GM21723 (cell line): Measurements from ENCODE around the gene DNAJC4.

Source experiments
- ATAC-seq: cut with Tn5 transposase; IDR thresholded peaks from one replicate; pipeline ENCODE4 v1.9.1; 2021; ENCODE audit warnings: mild to moderate bottlenecking, moderate library complexity; ENCODE audit not compliant: unreplicated experiment

Gene DNAJC4

DNA sequence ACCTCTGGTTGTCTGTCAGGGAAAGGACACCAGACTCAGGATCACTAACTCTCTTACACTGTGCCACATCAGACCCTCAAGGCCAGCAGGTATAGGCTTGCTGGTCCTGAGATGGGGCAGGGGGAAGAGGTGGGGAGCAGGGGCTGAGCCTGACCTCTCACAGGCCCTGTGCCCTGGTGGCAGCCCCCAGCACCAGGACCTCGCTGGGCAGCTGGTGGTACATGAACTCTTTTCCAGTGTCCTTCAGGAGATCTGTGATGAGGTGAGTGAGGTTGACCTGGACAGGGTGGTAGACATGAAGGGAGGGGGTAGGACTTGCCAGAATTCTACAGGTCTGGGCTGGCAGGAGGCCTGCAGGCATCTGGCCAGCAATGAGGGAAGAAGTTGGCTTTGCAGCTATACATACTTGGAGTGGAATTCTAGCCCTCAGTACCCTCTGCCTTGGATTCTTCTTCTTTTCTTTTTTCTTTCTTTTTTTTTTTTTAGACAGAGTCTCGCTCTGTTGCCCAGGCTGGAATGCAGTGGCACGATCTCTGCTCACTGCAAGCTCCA lies 2.9 kb upstream of the DNAJC4 start:
- ATAC-seq: no peak

DNA sequence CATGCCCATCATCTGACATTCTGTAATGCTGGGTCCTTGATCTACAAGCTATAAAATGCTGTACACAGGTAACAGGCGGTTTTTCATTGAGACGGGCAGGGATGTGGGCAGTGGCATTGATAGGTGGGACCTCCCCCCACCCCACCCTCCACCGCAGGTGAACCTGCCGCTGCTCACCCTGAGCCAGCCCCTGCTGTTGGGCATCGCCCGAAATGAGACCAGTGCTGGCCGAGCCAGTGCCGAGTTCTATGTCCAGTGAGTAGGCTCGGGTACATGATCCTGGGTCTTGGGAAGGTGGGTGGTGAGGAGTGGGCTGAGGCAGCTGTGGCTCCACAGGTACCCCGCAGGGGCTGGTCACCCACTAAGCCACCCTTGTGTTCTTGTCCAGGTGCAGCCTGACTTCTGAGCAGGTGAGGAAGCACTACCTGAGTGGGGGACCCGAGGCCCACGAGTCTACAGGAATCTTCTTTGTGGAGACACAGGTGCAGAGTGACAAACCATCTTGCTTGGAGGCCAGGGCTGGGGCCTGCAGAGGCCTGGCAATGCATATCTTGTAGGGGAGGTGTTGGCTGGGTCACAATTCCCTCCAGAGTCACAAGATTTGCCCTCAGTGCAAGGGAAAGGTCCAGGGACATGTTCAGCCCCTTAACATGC lies 1.1 kb upstream of the DNAJC4 start:
- no peak for ATAC-seq

GRCh38 chr11:64229744-64230170 lies 591 bp upstream of the DNAJC4 start:
- no peak for ATAC-seq

DNA sequence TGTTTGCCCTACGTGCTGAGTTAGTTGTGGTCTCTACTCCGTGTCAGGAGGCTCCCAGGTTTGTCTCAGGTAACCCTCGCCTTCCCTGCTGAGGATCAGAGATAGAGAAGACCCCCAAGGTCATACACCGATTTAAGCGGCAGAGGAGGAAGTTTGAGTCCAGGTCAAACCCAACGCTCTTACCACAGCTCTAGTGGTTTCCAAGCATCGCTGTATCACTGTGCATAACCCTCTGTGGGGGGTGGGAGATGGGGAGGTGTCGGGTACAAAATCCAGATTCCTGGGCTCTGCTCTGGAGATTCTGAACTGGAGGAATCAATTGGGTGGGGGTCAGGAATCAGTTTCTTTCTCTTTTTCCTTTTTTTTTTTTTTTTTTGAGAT lies 627 bp downstream of the DNAJC4 start:
- ATAC-seq: no peak

- no peak for ATAC-seq
These were observed 1.2 kb downstream of the DNAJC4 start for GRCh38 chr11:64231546-64231945.

GRCh38 chr11:64232182-64232966 lies 2.0 kb downstream of the DNAJC4 start:
- no peak for ATAC-seq

DNA sequence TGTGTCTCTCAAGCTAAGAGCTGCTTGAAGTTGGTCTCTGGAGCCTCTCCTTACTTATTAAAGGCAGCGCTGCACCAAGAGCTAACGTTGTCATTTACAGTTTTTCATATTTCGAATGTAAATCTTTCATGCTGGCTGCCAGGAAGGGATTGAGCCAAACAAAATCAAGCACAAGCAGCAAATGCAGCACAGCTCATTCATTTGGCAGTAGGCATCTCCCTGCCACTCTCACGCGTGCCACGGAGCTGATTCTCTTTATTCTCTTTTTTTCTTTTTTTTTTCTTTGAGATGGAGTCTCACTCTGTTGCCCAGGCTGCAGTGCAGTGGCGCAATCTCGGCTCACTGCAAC lies 2.6 kb downstream of the DNAJC4 start:
- ATAC-seq: no peak

DNA sequence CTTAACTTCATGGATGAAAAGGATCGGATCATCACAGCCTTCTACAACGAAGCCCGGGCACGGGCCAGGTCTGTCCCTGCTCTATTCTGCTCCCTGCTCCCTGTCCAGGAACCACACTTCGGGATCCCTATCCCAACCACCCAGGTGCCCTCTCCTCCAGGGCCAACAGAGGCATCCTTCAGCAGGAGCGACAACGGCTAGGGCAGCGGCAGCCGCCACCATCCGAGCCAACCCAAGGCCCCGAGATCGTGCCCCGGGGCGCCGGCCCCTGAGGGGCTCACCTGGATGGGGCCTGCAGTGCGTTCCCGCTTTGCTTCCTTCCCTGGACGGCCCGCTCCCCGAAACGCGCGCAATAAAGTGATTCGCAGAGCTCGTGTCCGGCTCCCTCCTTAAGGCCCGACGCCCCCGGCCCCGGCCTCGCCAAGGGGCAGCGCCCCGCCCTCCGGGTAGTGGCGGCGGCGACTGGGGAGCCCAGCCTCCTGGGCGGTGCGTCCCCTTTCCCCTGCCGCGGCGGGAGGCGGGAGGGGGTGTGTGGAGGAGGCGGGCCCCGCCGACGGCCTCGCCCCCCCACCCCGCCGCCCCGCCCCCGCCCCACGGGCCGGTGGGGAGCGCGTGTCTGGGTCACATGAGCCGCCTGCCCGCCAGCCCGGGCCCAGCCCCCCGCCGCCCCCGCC lies 3.7 kb downstream of the DNAJC4 start, which contains the start of gene VEGFB:
Gene VEGFB, plus strand, starts transcription at position 672 of the 674 bp plus-strand sequence. CDS start 250 bp downstream, outside the sequence.
- ATAC-seq: peak; percentile 44

GRCh38 chr11:64234647-64235379 lies 4.5 kb downstream of the DNAJC4 start:
- ATAC-seq: no peak

DNA sequence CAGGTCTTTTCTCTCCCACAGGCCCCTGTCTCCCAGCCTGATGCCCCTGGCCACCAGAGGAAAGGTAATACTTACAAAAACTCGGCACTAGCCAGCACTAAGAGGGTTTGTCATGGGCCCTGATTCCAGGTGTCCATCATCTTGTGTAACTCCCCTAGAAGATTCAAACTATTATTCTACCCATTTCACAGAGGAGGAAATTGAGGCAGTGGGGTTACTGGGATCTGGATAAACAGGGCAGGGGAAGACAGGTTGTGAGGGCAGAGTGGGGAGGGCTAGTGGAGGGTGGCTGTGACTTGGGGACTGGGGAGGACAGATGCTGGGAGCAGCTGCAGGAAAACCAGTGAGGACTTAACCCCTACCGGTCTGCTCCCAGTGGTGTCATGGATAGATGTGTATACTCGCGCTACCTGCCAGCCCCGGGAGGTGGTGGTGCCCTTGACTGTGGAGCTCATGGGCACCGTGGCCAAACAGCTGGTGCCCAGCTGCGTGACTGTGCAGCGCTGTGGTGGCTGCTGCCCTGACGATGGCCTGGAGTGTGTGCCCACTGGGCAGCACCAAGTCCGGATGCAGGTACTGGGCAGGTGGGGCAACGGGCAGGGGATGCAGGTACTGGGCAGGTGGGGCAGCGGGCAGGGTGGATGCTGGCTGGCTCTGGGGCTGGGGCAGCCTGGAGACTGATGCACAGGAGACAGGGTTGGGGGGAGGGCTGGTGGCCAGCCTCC lies 5.3 kb downstream of the DNAJC4 start:
- ATAC-seq: no peak

- ATAC-seq: no peak
These were observed 7.2 kb downstream of the DNAJC4 start for GRCh38 chr11:64237484-64237951.

- ATAC-seq: no peak
These were observed 7.7 kb downstream of the DNAJC4 start for GRCh38 chr11:64238076-64238475.

DNA sequence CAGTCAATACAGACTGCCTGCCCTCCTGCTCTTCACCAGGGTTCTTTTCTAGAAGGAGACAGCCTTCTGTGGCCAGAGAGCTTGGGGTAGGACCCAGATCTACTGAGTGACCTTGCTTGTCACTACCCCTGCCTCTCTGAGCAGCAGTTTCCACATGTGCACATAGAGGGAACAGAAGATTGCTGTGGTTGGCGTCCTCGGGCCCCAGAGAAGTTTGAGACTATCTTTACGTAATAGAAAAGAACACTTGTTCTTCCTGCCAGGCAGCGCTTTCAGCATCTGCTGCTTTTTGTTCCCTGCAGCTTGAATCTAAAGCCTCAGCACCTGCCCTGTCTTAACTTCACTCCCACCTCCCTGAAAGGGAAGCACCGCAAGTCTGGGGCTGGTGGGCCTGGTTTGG lies 8.7 kb downstream of the DNAJC4 start:
- no peak for ATAC-seq

DNA sequence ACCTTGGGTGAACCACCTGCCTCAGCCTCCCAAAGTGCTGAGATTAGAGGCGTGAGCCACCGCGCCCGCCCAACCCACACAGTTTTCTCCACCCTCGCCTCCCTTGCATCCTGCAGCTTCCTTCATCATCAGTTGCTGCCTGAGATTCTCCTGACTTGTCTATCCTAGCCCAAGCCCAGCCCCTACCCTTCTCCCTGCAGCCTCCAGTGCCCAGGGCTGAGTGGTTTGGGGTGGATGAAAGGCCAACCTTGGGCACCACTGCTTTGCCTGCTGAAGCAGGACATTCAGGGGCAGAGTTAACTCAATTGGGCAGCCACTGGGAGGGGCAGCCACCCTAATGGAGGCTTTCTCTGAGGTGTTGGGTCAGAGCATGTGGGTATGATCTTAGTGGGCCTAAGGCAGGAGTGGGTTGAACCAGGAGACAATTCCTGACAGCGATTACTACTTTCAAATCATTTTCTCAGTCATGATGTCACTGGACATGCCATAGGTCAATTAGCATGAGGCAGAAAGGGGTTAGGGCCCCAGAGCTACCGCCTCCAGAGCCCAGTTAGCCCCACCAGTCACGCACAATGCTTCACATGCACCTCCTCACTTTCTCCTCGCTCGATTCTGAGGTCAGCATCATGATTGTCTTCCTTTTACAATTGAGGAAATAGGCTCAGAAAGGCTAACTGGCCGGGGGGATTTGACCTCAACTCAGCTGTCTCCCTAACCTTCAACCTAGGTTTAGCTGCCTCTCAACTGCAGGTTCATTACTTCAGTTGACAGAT lies 9.5 kb downstream of the DNAJC4 start:
- ATAC-seq: peak; percentile 7

GRCh38 chr11:64240435-64241240 lies 10.3 kb downstream of the DNAJC4 start, which contains the start of gene FKBP2:
FKBP2 (plus strand) TSS chr11:64241095; CDS start chr11:64242388, 1,293 bp downstream.
- ATAC-seq: peak; percentile 45

DNA sequence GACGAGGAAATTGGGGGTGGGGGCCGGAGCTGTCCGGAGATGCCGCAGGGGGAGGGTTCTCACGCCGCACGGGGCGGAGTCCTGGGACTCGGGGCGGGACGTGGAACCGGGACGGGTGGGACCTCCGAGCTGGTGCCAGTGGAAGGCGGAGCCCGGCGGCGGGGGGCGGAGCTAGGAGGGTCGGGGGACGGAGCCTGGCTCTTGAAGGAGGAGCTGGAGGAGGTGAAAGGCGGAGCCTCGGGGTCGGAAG lies 10.8 kb downstream of the DNAJC4 start:
- ATAC-seq: peak; percentile 62

GRCh38 chr11:64241491-64242374 lies 11.4 kb downstream of the DNAJC4 start:
- ATAC-seq: peak; percentile 55
